Neural crest cell (in vitro differentiated cells): ENCODE results near the gene FBXO10. TPM values are rescaled to one million over a fixed set of nuclear protein-coding genes. Genes with fewer than 3 reads are reported as not detected.

ENCODE experiments used
- DNase-seq: peaks from one replicate; pipeline ENCODE4 v3.0.0; 2021; ENCODE audit warnings: low read depth, mixed read lengths, low spot score
- H3K27ac Mint-ChIP-seq: one replicate; pipeline ENCODE4 v1.8.0; 2021; ENCODE audit warnings: mild to moderate bottlenecking, mixed read lengths; ENCODE audit not compliant: unreplicated experiment
- H3K27me3 Mint-ChIP-seq: 2 replicates; pipeline ENCODE4 v1.8.0; 2021; ENCODE audit warnings: low read depth, mild to moderate bottlenecking, mixed read lengths
- H3K36me3 Mint-ChIP-seq: 2 replicates; pipeline ENCODE4 v1.8.0; 2021; ENCODE audit warnings: low read depth, mild to moderate bottlenecking, mixed read lengths
- H3K4me1 Mint-ChIP-seq: 2 replicates; pipeline ENCODE4 v1.8.0; 2021; ENCODE audit warnings: mixed read lengths
- H3K4me3 Mint-ChIP-seq: one replicate; pipeline ENCODE4 v1.8.0; 2021; ENCODE audit warnings: mild to moderate bottlenecking, mixed read lengths
- H3K9me3 Mint-ChIP-seq: 2 replicates; pipeline ENCODE4 v1.8.0; 2021; ENCODE audit warnings: mixed read lengths
- total RNA-seq: library from RNA; stranded (reverse); gene quantifications from 2 replicates; pipeline ENCODE4 v1.2.1, GENCODE V29; 2021
- TF ChIP-seq, protein P1 (sequence below): fragments of 200-600 bp; sonication (generic); conservative IDR thresholded peaks from 2 replicates; pipeline ENCODE4 v1.5.0; 2021; ENCODE audit warnings: antibody characterized with exemption, mild to moderate bottlenecking

FBXO10 gene
- total RNA-seq, 1 donor from 2014 or later = 25.6 TPM

DNA sequence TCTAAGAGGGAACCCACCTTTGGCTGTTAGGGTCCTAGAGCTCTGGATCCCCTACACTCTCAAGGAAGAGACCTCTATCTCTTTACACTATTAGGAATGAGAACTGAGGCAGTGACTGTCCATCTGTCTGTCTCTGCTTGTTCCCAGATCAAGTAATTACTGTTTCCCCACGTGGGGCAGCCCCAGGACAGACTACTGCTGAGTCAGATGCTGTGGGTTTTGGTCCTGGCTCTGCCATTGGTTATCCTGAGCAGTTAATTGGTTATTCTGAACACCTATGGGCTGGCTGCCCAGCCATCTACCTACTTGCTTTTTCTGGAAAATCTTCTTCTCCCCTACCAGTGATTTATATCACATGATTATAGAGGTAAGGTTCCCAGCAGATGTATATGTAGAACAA is 33.3 kb downstream of the FBXO10 start:
- no peak for DNase-seq
- Mint-ChIP-seq H3K4me3 (no peak overlapping the region), H3K4me1 (no peaks in the 10 kb centered on the region), H3K36me3 (peaks cover 13% of the 10 kb centered on the region), H3K27ac (no peak overlapping the region), H3K27me3 (no peaks in the 10 kb centered on the region), H3K9me3 (peaks cover 2% of the 10 kb centered on the region)
- TF ChIP-seq, protein P1, sequence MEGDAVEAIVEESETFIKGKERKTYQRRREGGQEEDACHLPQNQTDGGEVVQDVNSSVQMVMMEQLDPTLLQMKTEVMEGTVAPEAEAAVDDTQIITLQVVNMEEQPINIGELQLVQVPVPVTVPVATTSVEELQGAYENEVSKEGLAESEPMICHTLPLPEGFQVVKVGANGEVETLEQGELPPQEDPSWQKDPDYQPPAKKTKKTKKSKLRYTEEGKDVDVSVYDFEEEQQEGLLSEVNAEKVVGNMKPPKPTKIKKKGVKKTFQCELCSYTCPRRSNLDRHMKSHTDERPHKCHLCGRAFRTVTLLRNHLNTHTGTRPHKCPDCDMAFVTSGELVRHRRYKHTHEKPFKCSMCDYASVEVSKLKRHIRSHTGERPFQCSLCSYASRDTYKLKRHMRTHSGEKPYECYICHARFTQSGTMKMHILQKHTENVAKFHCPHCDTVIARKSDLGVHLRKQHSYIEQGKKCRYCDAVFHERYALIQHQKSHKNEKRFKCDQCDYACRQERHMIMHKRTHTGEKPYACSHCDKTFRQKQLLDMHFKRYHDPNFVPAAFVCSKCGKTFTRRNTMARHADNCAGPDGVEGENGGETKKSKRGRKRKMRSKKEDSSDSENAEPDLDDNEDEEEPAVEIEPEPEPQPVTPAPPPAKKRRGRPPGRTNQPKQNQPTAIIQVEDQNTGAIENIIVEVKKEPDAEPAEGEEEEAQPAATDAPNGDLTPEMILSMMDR = no peak

DNA sequence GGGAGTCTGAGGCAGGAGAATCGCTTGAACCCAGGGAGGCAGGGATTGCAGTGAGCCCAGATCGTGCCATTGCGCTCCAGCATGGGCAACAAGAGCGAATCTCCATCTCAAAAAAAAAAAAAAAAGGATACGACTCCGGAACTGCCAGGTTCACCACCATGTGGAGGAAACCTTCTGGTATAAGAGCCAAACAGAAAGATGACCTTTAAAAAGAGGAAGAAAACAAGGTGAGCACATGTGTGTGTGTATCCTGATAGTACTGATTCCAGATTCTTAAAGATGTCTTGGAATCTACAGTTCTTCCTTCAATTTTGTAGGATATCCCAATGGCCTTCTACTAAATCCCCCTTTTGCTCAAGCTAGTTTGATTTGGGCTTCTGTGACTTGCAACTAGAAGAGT is 33.7 kb downstream of the FBXO10 start:
- H3K36me3 Mint-ChIP-seq = peaks cover 13% of the 10 kb centered on the region
- TF ChIP-seq, protein P1 = no peak
- no peak for DNase-seq
- H3K4me1 Mint-ChIP-seq = no peaks in the 10 kb centered on the region
- H3K27ac Mint-ChIP-seq = no peak overlapping the region
- H3K9me3 Mint-ChIP-seq = peaks cover 2% of the 10 kb centered on the region
- H3K27me3 Mint-ChIP-seq = no peaks in the 10 kb centered on the region
- no peak overlapping the region for H3K4me3 Mint-ChIP-seq

DNA sequence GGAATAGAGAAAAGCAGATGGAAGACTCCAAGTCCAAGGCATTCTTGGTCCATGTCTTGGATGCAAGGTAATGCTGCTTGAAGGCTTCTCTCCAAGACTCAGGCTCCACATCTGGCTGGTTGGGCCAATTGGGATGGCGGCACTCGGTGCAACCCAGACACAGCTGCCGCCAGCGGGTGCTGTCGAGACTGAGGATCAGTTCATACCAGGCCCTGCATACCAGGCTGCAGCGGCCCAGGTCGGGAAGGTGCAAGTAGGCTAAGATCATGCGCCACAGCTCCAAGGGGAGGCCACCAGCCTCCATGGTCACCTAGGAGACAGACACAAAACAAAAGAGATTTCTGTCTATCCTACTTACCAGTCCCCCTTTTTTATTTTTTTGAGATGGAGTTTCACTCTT is 34.7 kb downstream of the FBXO10 start:
- H3K36me3 Mint-ChIP-seq = peaks cover 15% of the 10 kb centered on the region

DNA sequence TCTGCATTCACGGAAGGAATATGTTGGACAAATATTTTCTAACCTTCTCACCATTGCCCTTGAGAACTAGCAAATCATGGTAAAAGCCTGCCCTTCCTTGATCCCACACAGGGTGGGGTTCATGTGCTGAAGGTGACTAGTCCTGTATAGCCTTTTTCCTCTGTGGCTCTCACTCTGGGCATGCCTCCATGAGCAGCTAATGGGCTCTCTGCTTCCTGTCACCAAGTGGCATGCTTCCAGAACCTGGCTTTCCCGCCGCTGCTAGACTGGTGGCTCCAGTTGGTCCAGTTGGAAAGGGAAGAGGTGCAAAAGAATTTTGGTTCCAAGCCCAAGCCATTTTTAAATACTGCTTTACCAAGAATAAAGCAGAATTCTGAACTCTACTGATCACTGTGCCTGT is 35.5 kb downstream of the FBXO10 start:
- TF ChIP-seq, protein P1 = no peak
- Mint-ChIP-seq H3K4me3 (no peak overlapping the region), H3K27me3 (no peaks in the 10 kb centered on the region), H3K36me3 (peaks cover 15% of the 10 kb centered on the region), H3K4me1 (no peaks in the 10 kb centered on the region), H3K27ac (no peak overlapping the region), H3K9me3 (peaks cover 2% of the 10 kb centered on the region)
- DNase-seq = no peak

More for the DNA sequence above, 34.7 kb downstream of the FBXO10 start:
- H3K27ac Mint-ChIP-seq = no peak overlapping the region
- no peak for DNase-seq
- no peak overlapping the region for H3K4me3 Mint-ChIP-seq
- no peaks in the 10 kb centered on the region for H3K27me3 Mint-ChIP-seq
- TF ChIP-seq, protein P1 = no peak
- no peaks in the 10 kb centered on the region for H3K4me1 Mint-ChIP-seq
- H3K9me3 Mint-ChIP-seq = peaks cover 2% of the 10 kb centered on the region

DNA sequence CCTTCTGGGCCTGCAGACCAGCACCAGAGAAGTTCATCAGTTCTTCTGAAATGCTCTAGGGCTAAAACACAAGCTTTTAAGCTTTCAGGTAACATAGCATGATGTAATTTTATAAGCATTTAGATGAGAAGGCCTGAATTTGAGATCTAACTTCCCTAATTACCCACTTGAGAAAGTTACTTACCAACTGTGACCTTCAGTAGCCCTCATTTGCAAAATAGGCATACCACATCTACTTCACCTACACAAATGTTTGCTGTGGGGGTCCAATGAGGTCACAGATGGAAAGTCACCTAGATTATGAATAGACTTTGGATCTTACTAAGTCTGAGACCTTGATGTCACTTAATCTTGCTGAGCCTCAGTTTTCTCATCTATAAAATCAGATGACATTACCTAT is 36.5 kb downstream of the FBXO10 start:
- Mint-ChIP-seq H3K4me1 (no peaks in the 10 kb centered on the region), H3K4me3 (no peak overlapping the region), H3K27ac (no peak overlapping the region), H3K36me3 (peaks cover 15% of the 10 kb centered on the region), H3K27me3 (no peaks in the 10 kb centered on the region), H3K9me3 (no peaks in the 10 kb centered on the region)
- DNase-seq = no peak
- TF ChIP-seq, protein P1 = no peak

DNA sequence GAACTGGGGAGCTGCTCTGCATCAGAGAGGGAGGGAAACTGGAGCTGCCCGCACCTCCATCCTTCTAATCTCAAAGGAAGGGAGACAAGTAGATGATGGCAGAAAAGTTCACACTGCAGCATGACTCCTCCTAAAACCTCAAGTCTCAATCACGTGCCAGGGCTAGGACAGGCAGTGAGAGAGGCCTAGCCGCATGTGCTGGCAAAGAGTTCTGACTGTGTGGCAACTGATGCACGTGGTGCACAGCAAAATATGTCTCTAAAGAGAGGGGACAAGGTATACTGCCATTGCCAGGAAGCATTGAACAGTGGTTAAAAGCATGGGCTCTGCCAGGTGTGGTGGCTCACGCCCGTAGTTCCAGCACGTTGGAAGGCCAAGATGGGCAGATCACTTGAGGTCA is 38.1 kb downstream of the FBXO10 start:
- Mint-ChIP-seq H3K4me3 (no peak overlapping the region), H3K4me1 (no peaks in the 10 kb centered on the region), H3K9me3 (no peaks in the 10 kb centered on the region), H3K27ac (peak overlapping the region; percentile 67), H3K27me3 (no peaks in the 10 kb centered on the region), H3K36me3 (peaks cover 15% of the 10 kb centered on the region)
- TF ChIP-seq, protein P1 = no peak
- DNase-seq = no peak
